SK-N-SH (cell line): ENCODE data around the gene PLIN4. TPM values are rescaled to one million over a fixed set of nuclear protein-coding genes. Genes with fewer than 3 reads are reported as not detected.

Source experiments
- CTCF ChIA-PET: fragments of 300-600, 350-600 bp; formaldehyde crosslinking; extraction: SDS; loops from one replicate; lab custom pipeline; 2021; lab: Yijun Ruan, JAX
- POLR2A ChIA-PET: fragments of 350-600 bp; sonication (Branson Sonifier 250); formaldehyde crosslinking; extraction: SDS; loops from one replicate; lab custom pipeline; 2020; ENCODE audit warnings: antibody characterized with exemption, inconsistent platforms; lab: Yijun Ruan, JAX
- DNase-seq: peaks from one replicate; pipeline ENCODE4 v3.0.0; 2012
- H2AFZ ChIP-seq: fragments of 200-600 bp; sonication (generic); 2 replicates; pipeline ENCODE4 v1.8.1; 2016; ENCODE audit warnings: antibody characterized with exemption, mild to moderate bottlenecking, low read depth
- H3F3A ChIP-seq: fragments of 200-600 bp; sonication (generic); replicated peaks from 2 replicates; pipeline ENCODE3; 2016; ENCODE audit warnings: antibody characterized with exemption, mild to moderate bottlenecking; ENCODE audit not compliant: insufficient read depth
- H3K27ac ChIP-seq, 2 experiments: fragments of 200-500 bp in 1 of 2; fragments of 200-600 bp in 1 of 2; sonication (Bioruptor generic) in 1 of 2; sonication (generic), shearing (Covaris generic) in 1 of 2; 2 replicates each; pipeline versions ENCODE4 v1.5.1 to v1.6.1; 2014 to 2016; ENCODE audit warnings: low read depth in 2 of 2, inconsistent platforms in 1 of 2, low read length in 1 of 2, mild to moderate bottlenecking in 1 of 2, mixed read lengths in 1 of 2
- H3K27me3 ChIP-seq: fragments of 200-600 bp; sonication (generic), shearing (Covaris generic); 2 replicates; pipeline ENCODE4 v1.6.1; 2016; ENCODE audit warnings: mixed run types; ENCODE audit not compliant: insufficient read depth
- H3K36me3 ChIP-seq, 2 experiments: fragments of 200-500 bp in 1 of 2; fragments of 200-600 bp in 1 of 2; sonication (Bioruptor generic) in 1 of 2; sonication (generic) in 1 of 2; replicated peaks in 1 of 2; 2 replicates each; pipeline versions ENCODE3 to v1.5.1; 2014 to 2016; ENCODE audit warnings: low read length in 1 of 2, mild to moderate bottlenecking in 1 of 2; ENCODE audit not compliant: insufficient read depth in 2 of 2, control insufficient read depth in 1 of 2
- H3K4me1 ChIP-seq, 2 experiments: fragments of 200-500 bp in 1 of 2; fragments of 200-600 bp in 1 of 2; sonication (Bioruptor generic) in 1 of 2; sonication (generic), shearing (Covaris generic) in 1 of 2; 2 replicates each; pipeline versions ENCODE4 v1.5.1 to v1.6.1; 2014 to 2016; ENCODE audit warnings: low read depth in 1 of 2, low read length in 1 of 2, mixed run types in 1 of 2; ENCODE audit not compliant: insufficient read depth in 2 of 2, control insufficient read depth in 1 of 2
- H3K4me2 ChIP-seq: fragments of 200-600 bp; sonication (generic), shearing (Covaris generic); 2 replicates; pipeline ENCODE4 v1.6.1; 2017; ENCODE audit warnings: mixed run types
- H3K4me3 ChIP-seq, 2 experiments: fragments of 200-500 bp in 1 of 2; fragments of 200-600 bp in 1 of 2; sonication (Bioruptor generic) in 1 of 2; sonication (generic), shearing (Covaris generic) in 1 of 2; 2 replicates each; pipeline versions ENCODE4 v1.5.1 to v1.8.1; 2014 to 2016; ENCODE audit warnings: low read depth in 2 of 2, inconsistent platforms in 1 of 2, low read length in 1 of 2, mild to moderate bottlenecking in 1 of 2, mixed read lengths in 1 of 2, moderate library complexity in 1 of 2
- H3K79me2 ChIP-seq: fragments of 200-600 bp; sonication (generic); 2 replicates; pipeline ENCODE4 v1.8.1; 2017; ENCODE audit warnings: mild to moderate bottlenecking; ENCODE audit not compliant: insufficient read depth
- H3K9ac ChIP-seq: fragments of 200-600 bp; sonication (generic); 2 replicates; pipeline ENCODE4 v1.6.1; 2017; ENCODE audit warnings: mixed run types
- H3K9me2 ChIP-seq: fragments of 200-600 bp; sonication (generic); 2 replicates; pipeline ENCODE4 v1.6.1; 2017; ENCODE audit warnings: mixed run types
- H3K9me3 ChIP-seq: fragments of 200-600 bp; sonication (generic); 2 replicates; pipeline ENCODE4 v1.6.1; 2017; ENCODE audit warnings: mixed run types, mild to moderate bottlenecking, moderate library complexity
- H4K20me1 ChIP-seq: fragments of 200-600 bp; sonication (generic); 2 replicates; pipeline ENCODE4 v1.6.1; 2017; ENCODE audit warnings: mild to moderate bottlenecking, mixed run types; ENCODE audit not compliant: insufficient read depth
- CHD2 ChIP-seq: fragments of 150-350 bp; IDR thresholded peaks from 2 replicates; pipeline ENCODE4 v1.6.1; 2018; ENCODE audit warnings: low read length; ENCODE audit not compliant: partially characterized antibody
- CTCF ChIP-seq: fragments of 200-600 bp; sonication (generic); IDR thresholded peaks from 2 replicates; pipeline ENCODE4 v1.6.1; 2017; ENCODE audit warnings: antibody characterized with exemption, mild to moderate bottlenecking, moderate library complexity
- ELF1 ChIP-seq: IDR thresholded peaks from 2 replicates; pipeline ENCODE4 v1.4.0; 2012
- EP300 ChIP-seq, 2 experiments: IDR thresholded peaks; 2 replicates each; pipeline versions ENCODE4 v1.4.0 to v1.6.1; 2012; ENCODE audit warnings: borderline replicate concordance in 1 of 2, low read depth in 1 of 2, low read length in 1 of 2
- FOXJ3 ChIP-seq: sonication (generic); formaldehyde crosslinking; IDR thresholded peaks from 2 replicates; pipeline ENCODE4 v1.5.1; 2020; ENCODE audit warnings: mild to moderate bottlenecking, missing genetic modification reagents
- FOXM1 ChIP-seq: IDR thresholded peaks from 2 replicates; pipeline ENCODE4 v1.4.0; 2012; ENCODE audit warnings: low read depth, mild to moderate bottlenecking
- MXI1 ChIP-seq: IDR thresholded peaks from 2 replicates; pipeline ENCODE4 v1.6.1; 2012; ENCODE audit warnings: mild to moderate bottlenecking, low read depth, low read length, improper control_type of control experiment
- NFIC ChIP-seq: IDR thresholded peaks from 2 replicates; pipeline ENCODE4 v1.4.0; 2012; ENCODE audit warnings: borderline replicate concordance
- PBX3 ChIP-seq: IDR thresholded peaks from 2 replicates; pipeline ENCODE4; 2012
- RXRA ChIP-seq: IDR thresholded peaks from 2 replicates; pipeline ENCODE4 v1.4.0; 2012; ENCODE audit warnings: low read depth, mild to moderate bottlenecking, borderline replicate concordance
- SIN3A ChIP-seq: IDR thresholded peaks from 2 replicates; pipeline ENCODE4 v1.6.1; 2012; ENCODE audit warnings: low read depth, mild to moderate bottlenecking, low read length, moderate library complexity, borderline replicate concordance
- TCF12 ChIP-seq: IDR thresholded peaks from 2 replicates; pipeline ENCODE4 v1.4.0; 2012
- TEAD4 ChIP-seq: IDR thresholded peaks from 2 replicates; pipeline ENCODE4 v1.4.0; 2012; ENCODE audit warnings: mild to moderate bottlenecking, borderline replicate concordance; ENCODE audit not compliant: insufficient read depth
- USF1 ChIP-seq: IDR thresholded peaks from 2 replicates; pipeline ENCODE4 v1.4.0; 2012; ENCODE audit warnings: low read depth, borderline replicate concordance
- YY1 ChIP-seq: IDR thresholded peaks from 2 replicates; pipeline ENCODE4 v1.4.0; 2012; ENCODE audit warnings: low read depth, mild to moderate bottlenecking
- WGBS: methylation state at CpG from one replicate; pipeline ENCODE4 v1.1.6; 2017; ENCODE audit warnings: low lambda C conversion rate; 5-methylcytosine and 5-hydroxymethylcytosine counted together
- polyA plus RNA-seq, 3 experiments: library from polyadenylated mRNA; depleted of rRNA; stranded (reverse); fragments of >200 nt; gene quantifications; 2 replicates each; pipeline ENCODE4 v1.2.3, GENCODE V29; 2012

The PLIN4 gene
- polyA plus RNA-seq, 1 of the 3 experiments (the other 2 are of a cell fraction): 0.07 TPM

DNA sequence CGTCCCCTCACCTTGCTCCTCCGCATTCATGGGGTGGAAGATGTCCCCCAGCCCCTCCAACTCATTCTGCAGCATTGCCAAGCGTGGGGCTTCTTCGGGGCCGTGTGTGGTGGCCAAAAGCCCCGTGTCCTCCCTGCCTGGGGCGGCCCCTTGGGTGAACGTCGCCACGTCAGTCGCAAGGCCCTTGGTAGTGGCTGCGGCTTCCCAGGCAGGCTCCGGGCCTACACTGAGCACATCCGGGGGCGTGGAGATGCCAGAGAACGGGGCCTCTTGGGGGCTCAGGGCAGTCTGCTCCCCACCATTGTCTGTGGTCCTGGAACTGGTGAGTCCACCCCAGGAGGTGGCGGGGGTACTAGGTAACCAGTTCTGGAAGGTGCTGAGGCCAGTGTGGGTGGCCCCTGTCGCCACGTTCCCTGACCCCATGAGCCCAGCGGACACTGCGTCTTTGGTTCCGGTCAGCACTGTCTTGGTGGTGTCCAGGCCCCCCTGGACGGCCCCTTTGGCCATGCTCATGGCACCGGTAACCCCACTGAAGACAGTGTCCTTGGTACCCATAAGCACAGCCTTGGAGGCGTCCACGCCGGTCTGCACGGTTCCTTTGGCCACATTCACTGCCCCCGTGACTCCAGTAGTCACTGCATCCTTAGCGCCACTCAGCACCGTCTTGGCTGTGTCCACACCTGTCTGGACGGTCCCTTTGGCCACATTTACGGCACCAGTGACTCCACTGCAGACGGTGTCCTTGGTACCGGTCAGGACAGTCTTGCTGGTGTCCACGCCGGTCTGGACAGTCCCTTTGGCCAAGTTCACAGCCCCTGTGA lies 7.6 kb downstream of the PLIN4 start (continued):
- TF ChIP-seq YY1 (no peak), TCF12 (no peak), RXRA (no peak), FOXM1 (no peak)

DNA sequence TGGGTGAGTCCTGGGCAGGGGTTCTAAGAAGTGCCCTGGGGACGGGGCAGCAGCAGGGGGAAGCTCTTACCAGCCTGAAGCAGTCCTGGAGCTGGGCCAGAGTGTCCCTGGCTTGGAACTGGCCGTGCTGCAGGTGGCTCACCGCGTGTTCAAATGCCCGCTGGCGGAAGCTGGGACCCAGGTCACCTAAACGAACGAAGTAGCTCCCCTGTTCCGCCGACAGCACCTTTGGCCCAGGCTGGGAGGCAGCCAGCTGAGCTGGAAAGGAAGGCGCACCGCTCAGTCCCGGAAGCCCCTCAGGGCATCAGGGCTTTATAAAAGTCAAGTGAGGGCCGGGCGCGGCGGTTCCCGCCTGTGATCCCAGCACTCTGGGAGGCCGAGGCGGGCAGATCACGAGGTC lies 9.6 kb downstream of the PLIN4 start:
- no peak overlapping the region for H2AFZ ChIP-seq
- H3K36me3 ChIP-seq: peaks cover 0 to 7% of the 10 kb centered on the region in 2 experiments
- ChIA-PET CTCF (interaction anchor here (1.1 to 3.2 kb wide), 3 partner anchors 13 to 16 kb away, joined by 3 to 20 read pairs (median 17); no protein-coding TSS in a partner anchor), POLR2A (interaction anchor here (0.8 kb wide), 1 partner anchor 9 kb away, joined by 3 read pairs; the partner anchor contains the start of gene PLIN4)
- H3K9ac ChIP-seq: no peak overlapping the region
- TF ChIP-seq CTCF: no peak
- no peak for TF ChIP-seq TEAD4
- TF ChIP-seq SIN3A: no peak
- TF ChIP-seq ELF1: no peak
- TF ChIP-seq MXI1: no peak
- no peak for TF ChIP-seq PBX3
- TF ChIP-seq USF1: no peak
- TF ChIP-seq FOXJ3 (CRISPR knock-in tag): no peak
- no peak for TF ChIP-seq CHD2
- no peak for TF ChIP-seq EP300 (IDR thresholded peaks at IDR 0.05; ENCODE audit: borderline replicate concordance in 1 of 2, low read depth in 1 of 2, low read length in 1 of 2)
- TF ChIP-seq NFIC: no peak
- WGBS: 68% methylated on average over 20 of the region's 21 CpGs
- H3K4me2 ChIP-seq: no peak overlapping the region
- 0 out of 4 replicates have a peak, but pooled peaks cover 0 to 7% of the 10 kb centered on the region in 2 experiments for H3K4me1 ChIP-seq
- no peaks in the 10 kb centered on the region for H3K9me3 ChIP-seq
- H3K9me2 ChIP-seq: no peaks in the 10 kb centered on the region
- H3K4me3 ChIP-seq: no peak overlapping the region
- no peaks in the 10 kb centered on the region for H3K27me3 ChIP-seq
- H3F3A ChIP-seq: no peaks in the 10 kb centered on the region
- H4K20me1 ChIP-seq: no peaks in the 10 kb centered on the region
- H3K27ac ChIP-seq: no peak overlapping the region
- no peak for DNase-seq
- no peaks in the 10 kb centered on the region for H3K79me2 ChIP-seq
